PC-9 (cell line): Measurements from ENCODE around the gene S100Z.

ENCODE experiments used
- EZH2 ChIP-seq: fragments of 200-600 bp; sonication (generic); IDR thresholded peaks from 2 replicates; pipeline ENCODE4 v1.8.0; 2017; ENCODE audit warnings: antibody characterized with exemption, low read depth
- TF ChIP-seq, protein P1 (sequence below): fragments of 200-600 bp; sonication (generic); conservative IDR thresholded peaks from 2 replicates; pipeline ENCODE4 v1.6.1; 2017; ENCODE audit warnings: mixed run types, antibody characterized with exemption, mild to moderate bottlenecking, moderate library complexity

DNA sequence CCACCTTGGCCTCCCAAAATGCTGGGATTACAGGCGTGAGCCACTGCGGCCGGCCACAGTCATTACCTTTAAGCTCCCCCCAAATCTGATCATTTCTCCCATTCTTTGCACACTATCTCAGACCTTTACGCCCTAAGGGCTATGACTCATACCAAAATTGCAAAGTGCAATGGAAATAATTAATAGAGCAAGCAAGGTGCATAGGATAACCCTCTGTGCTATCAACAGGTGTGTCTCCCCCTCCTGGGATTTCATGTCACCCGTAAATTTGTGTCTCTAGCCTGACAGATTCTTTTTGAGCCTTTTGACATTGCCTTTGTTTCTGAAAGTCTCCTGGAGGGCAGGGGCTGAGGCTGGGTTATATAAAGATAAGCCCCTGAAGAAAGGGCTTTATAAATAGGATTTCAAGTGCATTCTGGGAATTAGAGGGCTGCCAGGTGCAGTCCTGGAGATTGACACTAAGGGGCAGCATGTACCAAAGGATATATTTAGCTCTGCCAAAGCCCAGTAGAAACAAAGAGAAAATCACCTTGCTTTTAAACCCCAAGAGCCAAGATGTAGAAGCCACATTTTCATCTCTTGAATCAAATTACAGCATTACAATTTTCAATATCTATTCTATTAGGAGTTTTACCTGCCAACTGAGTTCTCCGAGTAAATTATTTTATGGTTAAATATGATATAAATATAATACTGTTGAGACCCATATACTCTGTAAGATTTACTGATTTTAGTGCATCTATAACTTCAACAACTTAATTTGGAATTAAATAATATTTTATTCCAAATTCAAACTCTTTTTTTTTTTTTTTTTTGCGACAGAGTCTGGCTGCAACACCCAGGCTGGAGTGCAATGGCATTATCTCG, 18.2 kb downstream of the S100Z start:
- TF ChIP-seq, protein P1, sequence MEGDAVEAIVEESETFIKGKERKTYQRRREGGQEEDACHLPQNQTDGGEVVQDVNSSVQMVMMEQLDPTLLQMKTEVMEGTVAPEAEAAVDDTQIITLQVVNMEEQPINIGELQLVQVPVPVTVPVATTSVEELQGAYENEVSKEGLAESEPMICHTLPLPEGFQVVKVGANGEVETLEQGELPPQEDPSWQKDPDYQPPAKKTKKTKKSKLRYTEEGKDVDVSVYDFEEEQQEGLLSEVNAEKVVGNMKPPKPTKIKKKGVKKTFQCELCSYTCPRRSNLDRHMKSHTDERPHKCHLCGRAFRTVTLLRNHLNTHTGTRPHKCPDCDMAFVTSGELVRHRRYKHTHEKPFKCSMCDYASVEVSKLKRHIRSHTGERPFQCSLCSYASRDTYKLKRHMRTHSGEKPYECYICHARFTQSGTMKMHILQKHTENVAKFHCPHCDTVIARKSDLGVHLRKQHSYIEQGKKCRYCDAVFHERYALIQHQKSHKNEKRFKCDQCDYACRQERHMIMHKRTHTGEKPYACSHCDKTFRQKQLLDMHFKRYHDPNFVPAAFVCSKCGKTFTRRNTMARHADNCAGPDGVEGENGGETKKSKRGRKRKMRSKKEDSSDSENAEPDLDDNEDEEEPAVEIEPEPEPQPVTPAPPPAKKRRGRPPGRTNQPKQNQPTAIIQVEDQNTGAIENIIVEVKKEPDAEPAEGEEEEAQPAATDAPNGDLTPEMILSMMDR: peak; percentile 94
- no peak for TF ChIP-seq EZH2
